Measurements from ENCODE around the gene TSPAN15.

TSPAN15 gene

DNA sequence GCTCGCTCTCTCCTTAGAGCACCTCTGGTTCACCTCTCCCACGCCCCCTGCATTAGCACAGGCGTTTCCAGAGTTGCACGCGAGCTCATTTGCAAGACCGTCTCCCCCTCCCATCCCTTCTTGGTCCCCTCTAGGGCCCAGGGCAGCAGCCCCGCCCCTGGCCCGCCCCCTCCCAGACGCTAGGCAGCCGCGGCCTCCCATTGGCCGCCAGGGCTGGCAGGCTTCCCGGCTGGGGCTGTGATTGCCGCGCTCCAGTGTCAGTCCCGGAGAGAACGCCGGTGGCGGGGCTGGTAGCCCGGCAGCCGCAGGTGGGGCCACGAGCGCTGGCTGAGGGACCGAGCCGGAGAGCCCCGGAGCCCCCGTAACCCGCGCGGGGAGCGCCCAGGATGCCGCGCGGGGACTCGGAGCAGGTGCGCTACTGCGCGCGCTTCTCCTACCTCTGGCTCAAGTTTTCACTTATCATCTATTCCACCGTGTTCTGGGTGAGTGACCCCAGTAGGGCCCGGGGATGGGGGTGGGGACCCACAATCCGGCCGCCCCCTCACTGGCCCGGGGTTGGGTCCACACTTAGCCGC, at the start of gene TSPAN15:
Gene TSPAN15, plus strand, starts transcription at position 257 of the 575 bp plus-strand sequence. Its CDS starts 130 bp downstream, at position 387.
- DNase-seq (ENCODE audit: low read depth, low spot score): no peak

DNA sequence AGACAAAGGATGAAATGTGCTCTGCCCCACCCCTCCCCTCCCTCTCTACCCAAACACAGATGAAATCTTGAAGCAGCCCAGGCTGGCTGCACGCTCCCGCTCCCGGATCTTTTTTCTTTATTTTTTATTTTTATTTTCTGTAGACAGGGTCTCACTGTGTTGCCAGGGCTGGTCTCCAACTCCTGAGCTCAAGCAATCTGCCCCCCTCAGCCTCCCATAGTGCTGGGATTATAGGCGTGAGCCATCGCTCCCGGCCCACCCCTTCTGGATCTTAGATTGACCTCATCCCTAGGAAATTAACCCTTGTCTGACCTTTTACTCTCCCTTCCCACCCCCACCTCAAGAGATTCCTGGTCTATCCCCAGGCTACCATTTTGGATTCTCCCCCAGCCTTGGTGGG, 48.9 kb upstream of the TSPAN15 start:
- no peak for DNase-seq (ENCODE audit: low read depth, low spot score)

DNA sequence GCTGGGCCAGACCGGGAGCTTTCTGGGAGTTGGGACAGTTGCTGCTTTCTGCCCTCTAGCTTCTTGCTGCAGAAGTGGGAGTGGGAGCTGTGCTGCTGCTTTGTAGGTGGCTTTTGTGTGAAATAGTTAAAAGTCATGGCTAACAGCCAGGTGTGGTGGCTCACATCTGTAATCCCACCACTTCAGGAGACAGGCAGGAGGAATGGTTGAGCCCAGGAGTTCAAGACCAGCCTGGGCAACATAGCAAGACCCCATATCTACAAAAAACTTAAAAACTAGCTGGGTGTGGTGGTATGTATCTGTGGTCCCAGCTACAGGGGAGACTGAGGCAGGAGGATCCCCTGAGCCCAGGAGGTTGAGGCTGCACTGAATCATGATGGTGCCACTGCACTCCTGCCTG, 48.2 kb upstream of the TSPAN15 start:
- DNase-seq (ENCODE audit: low read depth, low spot score): no peak

DNA sequence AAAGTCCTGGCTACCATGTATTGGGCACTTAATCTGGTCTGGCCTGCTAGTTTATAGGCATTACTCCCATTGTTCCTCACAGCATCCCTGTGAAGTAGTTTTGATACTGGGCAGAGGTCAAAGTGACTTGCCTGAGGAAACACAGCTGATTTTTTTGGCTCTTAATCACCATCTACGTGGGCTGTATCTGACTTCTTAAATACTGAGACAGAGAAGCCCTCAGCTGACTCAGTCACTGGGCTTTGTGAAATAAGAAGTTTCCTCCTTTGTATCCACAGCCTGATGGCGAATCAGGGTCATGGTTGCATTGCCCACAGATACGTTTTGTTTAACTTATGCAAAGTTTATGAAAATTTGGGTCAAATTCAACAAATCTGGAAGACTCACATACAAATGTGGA, 47.7 kb upstream of the TSPAN15 start:
- no peak for DNase-seq (ENCODE audit: low read depth, low spot score)

DNA sequence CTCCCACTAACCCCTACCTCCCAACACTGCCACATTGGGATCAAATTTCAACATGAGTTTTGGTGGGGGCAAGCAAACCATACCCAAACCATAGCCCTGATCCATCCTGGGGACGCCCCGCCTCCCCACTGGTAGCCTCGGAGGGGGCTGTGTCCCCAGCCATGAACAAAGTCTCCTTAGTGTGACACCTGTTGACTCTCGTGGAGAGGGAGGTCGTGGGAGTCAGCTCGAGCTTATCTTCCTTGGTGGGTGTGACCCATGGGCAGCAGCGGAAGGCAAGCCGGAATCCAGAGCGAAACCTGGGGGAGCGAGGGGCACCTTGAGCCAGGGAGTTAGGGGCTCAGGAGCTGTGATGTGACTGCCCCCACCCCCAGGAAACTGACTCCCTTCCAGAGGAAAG, 46.5 kb upstream of the TSPAN15 start:
- DNase-seq (ENCODE audit: low read depth, low spot score): no peak

DNA sequence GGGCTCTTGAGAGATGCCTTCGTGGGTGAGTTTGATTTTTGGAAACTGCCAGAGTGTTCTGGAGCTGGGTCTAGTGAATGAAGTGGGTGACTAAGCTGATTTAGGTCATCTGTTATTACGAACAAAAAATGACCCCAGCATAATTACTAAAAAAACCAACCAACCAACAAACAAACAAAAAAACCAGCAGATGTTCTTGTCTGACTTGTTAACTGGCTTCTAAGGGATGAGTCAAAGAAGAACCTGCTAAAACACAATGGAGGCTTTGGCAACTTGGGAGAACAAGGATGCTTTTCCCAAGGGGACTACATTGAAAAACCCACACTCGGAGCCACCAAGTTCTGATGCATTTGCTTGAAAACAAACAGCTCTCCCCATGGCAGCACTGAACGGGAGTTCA, 46.0 kb upstream of the TSPAN15 start:
- DNase-seq (ENCODE audit: low read depth, low spot score): no peak

DNA sequence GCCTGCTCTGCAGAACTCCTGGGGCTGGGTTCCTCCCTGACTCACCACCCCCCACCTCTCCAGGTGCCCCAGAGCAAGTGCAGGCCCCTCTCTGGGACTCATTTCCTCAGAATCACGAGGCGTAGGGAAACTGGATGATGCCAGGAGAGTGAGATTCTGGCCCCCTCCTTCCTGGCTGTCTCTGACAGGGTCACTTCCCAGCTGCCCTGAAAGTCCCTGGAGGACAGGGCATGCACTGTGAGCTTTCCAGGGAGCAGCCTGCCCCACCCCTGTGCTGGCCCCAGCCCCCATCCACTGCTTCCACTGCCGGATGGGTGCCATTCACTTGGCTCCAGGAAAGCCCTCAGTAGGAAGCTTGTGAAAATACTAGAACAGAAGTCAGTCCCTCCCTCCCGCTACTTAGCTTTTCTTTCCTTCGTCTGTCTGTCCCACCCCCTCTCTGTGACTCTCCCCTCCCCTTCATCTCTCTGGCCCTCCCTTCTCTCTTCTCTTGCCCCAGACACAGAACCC, 44.9 kb upstream of the TSPAN15 start:
- DNase-seq (ENCODE audit: low read depth, low spot score): no peak

DNA sequence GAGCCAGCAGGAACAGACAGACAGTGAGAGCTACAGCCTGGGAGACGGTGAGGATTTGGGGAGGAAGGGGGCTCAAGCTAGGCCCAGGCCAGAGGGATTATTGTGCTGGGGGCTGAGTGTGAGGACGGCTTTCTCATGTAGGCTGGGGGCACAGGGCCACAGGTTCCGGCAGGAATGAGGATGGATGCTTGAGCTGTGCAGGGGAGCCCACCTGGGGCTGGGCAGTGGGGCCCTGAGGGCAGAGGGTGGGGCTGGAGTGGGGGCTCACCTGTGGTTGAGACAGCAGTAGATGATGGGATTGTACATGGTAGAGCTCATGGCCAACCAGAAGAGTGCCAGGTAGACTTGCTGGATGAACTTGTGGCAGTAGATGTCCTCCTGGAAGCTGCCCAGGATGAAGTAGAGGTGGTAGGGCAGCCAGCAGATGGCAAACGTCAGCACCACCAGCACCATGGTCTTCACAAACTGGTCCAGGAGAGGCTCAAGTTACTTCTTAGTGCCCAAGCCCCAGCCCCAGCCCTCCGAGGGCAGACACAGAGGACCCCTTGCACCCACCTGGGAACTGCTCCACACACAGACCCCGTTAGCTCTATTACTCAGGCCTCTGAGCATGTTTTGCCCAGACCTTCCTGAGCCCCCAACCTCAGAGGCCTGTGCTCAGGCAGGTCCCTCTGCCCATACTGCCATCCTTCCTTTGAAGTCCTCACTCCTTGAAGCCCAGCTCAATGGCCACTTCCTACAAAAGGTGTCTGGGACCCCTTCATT, 44.3 kb upstream of the TSPAN15 start:
- no peak for DNase-seq (ENCODE audit: low read depth, low spot score)

DNA sequence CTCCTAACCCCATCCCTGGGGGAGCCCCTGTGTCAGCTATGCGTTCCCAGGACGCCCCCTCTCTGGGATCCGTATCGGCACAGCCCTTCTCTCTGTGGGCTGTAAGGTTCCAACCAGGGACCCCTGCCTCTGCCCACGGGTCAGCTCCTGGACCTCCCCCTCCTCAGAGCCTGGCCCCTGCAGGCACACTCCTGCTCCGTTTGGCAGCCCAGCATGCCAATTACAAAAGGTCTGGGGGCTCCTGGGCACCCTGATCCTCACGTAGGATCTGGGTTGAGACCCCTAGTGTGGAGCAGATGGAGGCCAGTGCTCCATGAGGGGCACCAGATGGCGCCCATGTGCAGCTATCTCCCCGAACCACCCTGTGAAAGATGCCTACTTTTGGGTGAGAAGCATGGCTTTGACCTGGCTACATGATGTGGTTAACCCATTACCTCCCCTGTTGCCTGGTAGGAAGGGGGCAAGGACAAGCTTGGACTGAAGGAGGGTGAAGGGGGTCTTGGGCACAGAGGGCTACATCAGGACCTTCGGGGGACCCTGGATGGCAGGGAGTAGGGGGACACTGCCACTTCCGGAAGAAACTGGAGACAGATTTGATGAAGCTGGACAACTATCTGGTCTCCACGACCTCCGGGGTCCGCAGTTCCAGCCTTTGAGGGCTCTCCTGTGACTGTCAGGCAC, 43.5 kb upstream of the TSPAN15 start:
- no peak for DNase-seq (ENCODE audit: low read depth, low spot score)

DNA sequence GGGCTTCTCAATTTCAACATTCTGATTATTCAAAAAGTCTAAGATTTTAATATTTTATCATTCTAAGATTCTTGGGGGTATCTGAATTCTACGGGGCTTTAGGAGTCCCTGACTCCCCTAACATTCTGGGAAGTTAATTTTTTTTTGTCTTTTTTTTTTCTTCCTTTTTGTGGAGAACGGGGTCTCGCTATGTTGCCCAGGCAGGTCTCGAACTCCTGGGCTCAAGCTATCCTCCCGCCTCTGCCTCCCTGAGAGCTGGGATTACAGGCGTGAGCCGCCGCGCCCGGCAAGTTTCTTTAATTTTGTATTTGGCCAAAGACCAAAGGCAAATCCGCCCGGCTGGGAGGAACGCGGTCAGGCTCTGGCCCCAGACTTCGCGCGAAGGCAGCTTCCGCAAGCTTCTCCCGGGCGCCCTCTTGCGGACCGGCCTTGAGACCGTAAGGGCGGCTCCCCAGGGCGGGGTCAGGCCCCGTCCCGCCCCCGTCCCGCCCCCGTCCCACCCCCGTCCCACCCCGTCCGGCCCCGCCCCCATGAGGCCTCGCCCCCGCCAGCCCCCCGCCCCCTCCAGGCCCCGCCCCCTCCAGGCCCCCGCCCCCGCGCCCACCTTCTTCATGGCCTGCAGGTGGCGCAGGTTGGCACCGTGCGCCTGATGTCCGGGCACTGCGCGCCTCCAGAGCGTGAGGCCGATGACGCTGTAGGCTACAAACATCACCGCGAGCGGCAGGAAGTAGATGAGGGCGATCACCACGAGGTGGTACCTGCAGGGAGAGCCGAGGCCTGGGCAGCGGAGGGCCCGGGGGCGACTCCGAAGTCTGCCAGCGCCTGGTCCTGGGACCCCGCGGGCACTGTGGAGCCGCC, 42.7 kb upstream of the TSPAN15 start:
- peak; percentile 69 for DNase-seq (ENCODE audit: low read depth, low spot score)

DNA sequence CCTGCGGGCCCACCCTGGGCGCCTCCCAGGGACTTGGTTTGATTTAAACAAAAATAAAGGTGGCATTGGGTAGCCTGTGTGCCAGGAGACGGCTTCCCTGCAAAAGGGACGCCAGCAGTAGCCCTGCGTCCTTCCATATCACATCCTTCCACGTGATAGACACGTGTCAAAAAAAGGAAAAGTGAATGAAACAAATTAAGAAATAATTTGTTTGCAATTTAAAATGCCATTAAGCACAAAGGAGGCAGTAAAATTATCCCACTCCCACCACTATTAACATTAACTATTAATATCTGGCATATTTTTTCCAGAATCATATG, 42.1 kb upstream of the TSPAN15 start:
- no peak for DNase-seq (ENCODE audit: low read depth, low spot score)

DNA sequence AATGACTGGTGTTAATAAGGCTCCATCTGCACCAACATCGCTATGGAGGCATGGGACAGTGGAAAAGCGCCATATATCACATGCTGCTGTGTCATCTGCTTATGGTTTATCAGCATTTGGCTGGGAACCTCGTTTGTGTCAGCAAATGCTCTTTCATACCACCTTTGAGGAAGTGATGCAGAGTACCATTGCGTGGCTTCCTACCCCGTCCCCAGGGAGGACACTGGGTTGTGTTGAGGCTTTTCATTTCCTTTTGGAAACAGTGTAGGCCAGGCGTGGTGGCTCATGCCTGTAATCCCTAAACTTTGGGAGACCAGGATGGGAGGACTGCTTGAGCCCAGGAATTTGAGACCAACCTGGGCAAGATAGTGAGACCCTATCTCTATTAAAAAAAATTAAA, 41.3 kb upstream of the TSPAN15 start:
- DNase-seq (ENCODE audit: low read depth, low spot score): no peak

DNA sequence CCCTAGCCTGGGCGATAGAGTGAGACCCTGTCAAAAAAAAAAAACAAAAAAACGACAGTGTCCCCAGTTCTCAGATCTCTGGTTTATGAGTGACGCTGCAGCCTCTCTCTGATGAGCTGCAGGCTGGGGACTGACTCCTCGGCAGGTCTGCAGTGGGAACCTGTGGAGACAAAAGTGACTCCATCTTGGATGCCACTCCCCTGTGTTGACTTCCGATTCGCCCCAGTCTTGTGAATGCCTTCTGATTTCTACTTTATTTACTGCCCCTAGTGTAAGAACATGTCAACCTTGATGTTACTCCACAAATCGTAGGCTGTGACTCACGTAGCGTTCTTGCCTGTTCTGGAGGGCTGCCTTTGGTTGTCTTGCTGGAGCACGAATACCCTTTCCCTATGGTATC, 40.8 kb upstream of the TSPAN15 start:
- no peak for DNase-seq (ENCODE audit: low read depth, low spot score)

DNA sequence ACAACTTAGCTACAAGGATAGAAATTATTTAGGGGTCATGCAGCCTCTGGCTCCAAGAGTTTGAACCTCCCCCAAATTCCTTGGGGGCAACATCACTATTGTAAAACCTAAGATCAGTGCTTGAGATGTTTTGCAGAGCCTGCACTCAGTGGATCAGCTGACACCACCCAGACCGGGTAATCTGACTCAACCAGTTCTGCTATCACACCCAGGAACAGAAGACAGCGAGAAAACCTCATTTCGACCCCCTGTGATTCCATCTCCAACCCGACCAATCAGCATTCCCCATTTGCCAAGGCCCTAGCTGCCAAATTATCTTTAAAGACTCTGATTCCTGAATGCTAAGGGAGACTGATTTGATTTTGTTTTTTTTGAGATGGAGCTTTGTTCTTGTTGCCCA, 39.8 kb upstream of the TSPAN15 start:
- DNase-seq (ENCODE audit: low read depth, low spot score): no peak

DNA sequence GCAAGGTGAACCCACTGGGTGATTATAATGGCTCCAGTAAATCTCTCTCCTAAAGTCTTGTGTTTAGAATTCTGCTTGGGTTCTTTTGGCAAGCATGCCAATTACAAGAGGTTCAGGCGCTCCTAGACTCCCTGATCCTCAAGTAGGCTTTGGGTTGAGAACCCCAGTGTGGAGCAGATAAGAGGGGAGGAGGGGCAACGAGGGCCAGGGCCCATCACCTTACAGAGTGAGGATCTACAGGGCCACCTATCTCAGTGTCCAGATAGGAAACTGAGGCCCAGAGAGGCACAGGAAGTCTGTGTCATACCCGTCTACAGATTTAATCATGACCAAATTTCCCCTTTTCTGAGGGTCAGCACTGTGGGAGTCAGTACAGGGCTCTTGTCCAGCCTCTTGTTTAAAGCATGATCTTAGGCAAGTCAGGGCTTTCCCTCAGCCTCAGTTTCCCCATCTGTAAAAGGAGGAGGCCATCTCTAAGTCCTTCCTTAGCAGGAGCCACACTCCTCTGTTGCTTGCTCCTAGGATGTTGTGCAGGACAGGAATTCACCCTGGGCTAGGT, 39.0 kb upstream of the TSPAN15 start:
- DNase-seq (ENCODE audit: low read depth, low spot score): no peak

DNA sequence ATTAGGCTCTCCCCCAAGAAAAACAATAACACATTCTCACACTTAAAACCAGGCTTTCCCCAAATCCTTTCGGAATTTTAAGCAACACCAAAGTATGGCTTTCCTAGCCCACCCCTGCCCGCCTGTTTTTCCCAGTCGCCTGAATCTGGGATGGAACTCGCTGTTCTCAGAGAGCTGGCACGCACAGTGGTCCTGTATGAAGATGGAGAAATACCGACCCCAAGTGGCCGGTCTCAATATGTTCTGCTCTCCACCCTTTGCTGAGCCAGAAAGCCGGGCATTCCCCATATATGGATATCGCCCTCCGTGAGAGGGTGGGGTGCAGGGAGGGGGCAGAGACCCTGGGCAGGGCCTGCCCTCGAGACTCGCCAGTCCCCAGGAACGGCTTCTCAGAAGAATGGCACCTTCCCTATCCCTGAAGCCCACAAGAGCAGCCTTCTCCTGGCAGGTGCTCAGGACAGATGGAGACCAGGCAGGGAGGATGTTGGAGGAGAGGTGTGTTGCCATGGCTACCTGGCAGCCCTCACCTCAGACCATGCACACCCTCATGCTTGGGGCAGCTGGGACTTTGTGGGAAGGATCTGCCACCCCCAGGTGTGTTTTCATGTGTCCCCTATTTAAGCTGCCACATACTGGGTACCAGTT, 37.9 kb upstream of the TSPAN15 start:
- no peak for DNase-seq (ENCODE audit: low read depth, low spot score)

DNA sequence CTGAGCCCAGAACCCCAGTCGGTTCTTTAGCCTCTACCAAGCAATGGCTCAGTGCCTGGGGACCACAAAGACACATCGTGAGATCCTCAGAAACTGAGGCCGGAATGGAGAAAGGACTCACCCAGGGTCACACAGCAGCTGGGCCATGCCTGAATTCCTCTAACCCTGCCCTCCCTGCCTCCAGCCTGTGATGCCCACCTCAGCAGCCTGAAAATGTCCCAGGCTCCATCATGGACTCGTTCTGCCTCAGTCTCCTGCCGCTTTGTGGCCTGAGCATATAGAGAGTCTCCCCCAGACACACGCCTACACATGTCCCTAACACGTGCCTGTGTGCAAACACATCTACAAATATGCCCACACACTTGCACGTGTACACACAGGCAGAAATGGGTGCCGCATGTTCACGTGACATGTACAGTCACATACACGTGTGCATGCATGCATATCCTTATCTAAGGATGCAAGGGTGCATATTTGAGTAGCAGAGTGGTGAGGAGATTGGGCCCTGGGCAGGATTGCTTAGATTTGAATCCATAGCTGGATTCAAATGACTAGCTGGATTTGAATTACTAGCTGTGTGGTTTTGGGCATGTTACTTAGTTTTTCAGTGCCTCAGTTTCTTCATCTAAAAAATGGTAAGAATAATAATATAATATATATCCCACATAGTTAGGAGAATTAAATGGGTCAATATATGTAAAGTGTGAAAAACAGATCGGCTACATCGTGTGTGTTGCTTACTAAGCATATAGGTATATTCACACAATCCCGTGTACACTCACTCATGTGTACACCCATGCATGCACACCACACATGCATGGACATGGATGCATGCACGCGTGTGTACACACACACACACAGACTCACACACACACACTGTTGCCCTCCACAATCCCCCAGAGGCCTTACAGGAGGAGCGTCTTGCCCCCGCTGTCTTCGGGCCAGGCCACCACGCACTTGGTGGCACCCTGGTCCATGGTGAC, 36.9 kb upstream of the TSPAN15 start:
- no peak for DNase-seq (ENCODE audit: low read depth, low spot score)

DNA sequence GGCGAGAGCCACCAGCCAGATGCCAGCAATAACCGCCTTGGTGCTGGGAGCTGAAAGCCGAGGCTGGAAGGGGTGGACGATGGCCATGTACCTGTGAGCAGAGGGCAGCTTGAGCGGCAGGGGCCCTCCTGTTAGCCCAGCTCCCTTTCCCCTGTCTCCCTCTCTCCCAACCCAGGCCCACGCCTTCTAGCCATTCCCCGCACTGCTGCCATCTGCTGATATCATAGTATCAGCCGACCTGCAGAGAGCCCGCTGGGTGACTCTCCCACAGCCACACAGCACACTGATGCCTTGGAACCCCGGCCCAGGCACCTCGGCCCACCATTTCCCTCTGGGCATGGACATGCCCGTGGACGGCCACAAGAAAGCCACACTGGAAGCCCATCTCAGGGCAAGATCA, 36.2 kb upstream of the TSPAN15 start:
- DNase-seq (ENCODE audit: low read depth, low spot score): no peak

DNA sequence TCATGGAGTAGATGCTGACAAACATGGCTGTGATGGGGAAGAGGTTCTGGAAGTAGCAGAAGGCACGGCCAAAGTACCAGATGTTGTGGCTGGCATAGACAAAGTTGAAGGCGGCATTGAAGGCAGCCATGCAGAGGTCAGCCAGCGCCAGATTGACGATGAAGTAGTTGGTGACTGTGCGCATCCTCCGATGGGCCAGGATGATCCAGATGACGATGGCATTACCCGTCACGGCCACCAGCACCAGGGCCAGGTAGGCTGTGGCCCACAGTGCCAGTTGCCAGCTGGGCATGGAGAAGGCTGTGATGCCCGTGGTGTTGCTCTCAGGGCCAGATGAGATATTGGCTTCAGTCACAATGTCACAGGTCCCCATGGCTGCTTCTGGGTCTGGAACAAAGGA, 35.3 kb upstream of the TSPAN15 start:
- DNase-seq (ENCODE audit: low read depth, low spot score): no peak

DNA sequence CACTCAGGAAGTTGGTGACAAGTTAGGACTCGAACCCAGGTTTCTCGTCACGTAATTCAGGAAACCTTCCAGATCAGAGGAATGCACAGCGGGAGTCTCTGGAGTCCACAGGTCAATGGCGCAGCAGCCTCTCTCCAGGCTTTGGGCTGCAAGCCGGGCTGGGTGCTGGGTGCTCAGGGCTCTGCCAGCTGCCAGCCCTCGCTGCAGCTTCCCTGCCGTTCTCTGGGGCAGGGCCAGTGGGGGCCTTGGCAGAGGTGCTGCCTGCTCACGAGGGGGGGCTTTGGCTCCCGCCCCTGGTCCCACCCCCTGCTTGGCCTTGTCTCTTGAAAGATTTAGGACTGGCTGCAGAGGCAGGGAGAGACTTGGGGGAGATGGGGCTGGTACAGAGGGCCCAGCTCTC, 34.6 kb upstream of the TSPAN15 start, which contains the start of gene TACR2:
Gene TACR2, minus strand, starts transcription at position 224 of the 400 bp plus-strand sequence. CDS start 595 bp downstream, outside the sequence.
- no peak for DNase-seq (ENCODE audit: low read depth, low spot score)

Measured in brain pericyte (primary cell).